Liver (tissue), 9 donors: Measurements from ENCODE around the gene HMX1. TPM values are rescaled to one million over a fixed set of nuclear protein-coding genes. Genes with fewer than 3 reads are reported as not detected.

Experiments used
- DNase-seq: peaks from one replicate; pipeline ENCODE4 v3.0.0-alpha.2; 2017; ENCODE audit warnings: low spot score
- H3K27ac ChIP-seq, 2 donors: one replicate each; pipeline ENCODE4 v1.7.0; 2013; ENCODE audit warnings: inconsistent platforms in 2 of 2, low read length in 2 of 2, control low read depth in 1 of 2, low read depth in 1 of 2, mild to moderate bottlenecking in 1 of 2
- H3K27me3 ChIP-seq, 4 donors: one replicate each; pipeline versions ENCODE4 v1.6.1 to v1.7.0; 2013; ENCODE audit warnings: low read length in 3 of 4, inconsistent platforms in 1 of 4, mild to moderate bottlenecking in 1 of 4, moderate library complexity in 1 of 4; ENCODE audit not compliant: control insufficient read depth in 4 of 4, insufficient read depth in 4 of 4
- H3K36me3 ChIP-seq, 4 donors: one replicate each; pipeline versions ENCODE4 v1.6.1 to v1.7.0; 2013; ENCODE audit warnings: low read length in 3 of 4, mild to moderate bottlenecking in 3 of 4, low read depth in 1 of 4, moderate library complexity in 1 of 4; ENCODE audit not compliant: control insufficient read depth in 4 of 4, insufficient read depth in 3 of 4
- H3K4me1 ChIP-seq, 4 donors: one replicate each; pipeline versions ENCODE4 v1.6.1 to v1.7.0; 2013; ENCODE audit warnings: low read length in 3 of 4, mild to moderate bottlenecking in 3 of 4, moderate library complexity in 1 of 4; ENCODE audit not compliant: control insufficient read depth in 4 of 4, insufficient read depth in 4 of 4
- H3K4me3 ChIP-seq, 3 donors: one replicate each; pipeline versions ENCODE4 v1.6.1 to v1.7.0; 2013; ENCODE audit warnings: low read length in 3 of 3, control low read depth in 1 of 3, low read depth in 1 of 3, mild to moderate bottlenecking in 1 of 3
- H3K9ac ChIP-seq, 2 donors: one replicate each; pipeline ENCODE4 v1.7.0; 2013; ENCODE audit warnings: low read length in 2 of 2, mild to moderate bottlenecking in 2 of 2, moderate library complexity in 2 of 2, control low read depth in 1 of 2, low read depth in 1 of 2
- H3K9me3 ChIP-seq, 4 donors: one replicate each; pipeline versions ENCODE4 v1.6.1 to v1.7.0; 2013; ENCODE audit warnings: low read length in 3 of 4; ENCODE audit not compliant: control insufficient read depth in 4 of 4
- EGR1 ChIP-seq, 2 donors: IDR thresholded peaks; 2 replicates each; pipeline ENCODE4 v1.6.1; 2016 to 2018; ENCODE audit warnings: antibody characterized with exemption in 2 of 2, low read depth in 2 of 2
- FOXA1 ChIP-seq: IDR thresholded peaks from 2 replicates; pipeline ENCODE4 v1.6.1; 2016; ENCODE audit warnings: antibody characterized with exemption
- GABPA ChIP-seq, 2 donors: IDR thresholded peaks in 1 of 2; conservative IDR thresholded peaks in 1 of 2; 2 replicates each; pipeline ENCODE4 v1.6.1; 2016; ENCODE audit warnings: antibody characterized with exemption in 2 of 2, mild to moderate bottlenecking in 1 of 2, moderate library complexity in 1 of 2
- HNF4G ChIP-seq: IDR thresholded peaks from 2 replicates; pipeline ENCODE4 v1.6.1; 2016; ENCODE audit warnings: antibody characterized with exemption
- JUND ChIP-seq, 2 donors: IDR thresholded peaks; 2 replicates each; pipeline ENCODE4 v1.6.1; 2016; ENCODE audit warnings: antibody characterized with exemption in 2 of 2
- MAX ChIP-seq: IDR thresholded peaks from 2 replicates; pipeline ENCODE4 v1.6.1; 2016; ENCODE audit warnings: antibody characterized with exemption
- RAD21 ChIP-seq, 2 donors: IDR thresholded peaks; 2 replicates each; pipeline ENCODE4 v1.6.1; 2016; ENCODE audit warnings: antibody characterized with exemption in 2 of 2, mild to moderate bottlenecking in 2 of 2
- REST ChIP-seq: IDR thresholded peaks from 2 replicates; pipeline ENCODE4 v1.6.1; 2016; ENCODE audit warnings: antibody characterized with exemption, mild to moderate bottlenecking
- SP1 ChIP-seq: IDR thresholded peaks from 2 replicates; pipeline ENCODE4 v1.6.1; 2018; ENCODE audit warnings: antibody characterized with exemption, mild to moderate bottlenecking
- TAF1 ChIP-seq: conservative IDR thresholded peaks from 2 replicates; pipeline ENCODE4 v1.6.1; 2016; ENCODE audit warnings: antibody characterized with exemption, mild to moderate bottlenecking
- ZBTB33 ChIP-seq: IDR thresholded peaks from 2 replicates; pipeline ENCODE4 v1.6.1; 2016; ENCODE audit warnings: antibody characterized with exemption
- WGBS: extraction: QIAGEN DNeasy Blood & Tissue Kit; methylation state at CpG from one replicate; pipeline ENCODE4 v1.1.7; 2013; 5-methylcytosine and 5-hydroxymethylcytosine counted together
- polyA plus RNA-seq, 2 donors: library from polyadenylated mRNA; stranded (reverse) in 1 of 2; unstranded in 1 of 2; fragments of 200-250 nt in 1 of 2; fragments of >200 nt in 1 of 2; fragmentation: Nextera tagmentation in 1 of 2; extraction: Ambion mirVana in 1 of 2; gene quantifications; one replicate each; pipeline versions ENCODE4 v1.2.1 to v1.2.3, GENCODE V29; 2013 to 2015
- total RNA-seq, 2 donors: library from RNA; depleted of rRNA; stranded (reverse); fragments of >200 nt; gene quantifications; one replicate each; pipeline ENCODE4 v1.2.3, GENCODE V29; 2014
- TF ChIP-seq, protein P1 (sequence below): IDR thresholded peaks from 2 replicates; pipeline ENCODE4 v1.6.1; 2016; ENCODE audit warnings: antibody characterized with exemption
- TF ChIP-seq, protein P2 (sequence below): fragments of 150-350 bp; IDR thresholded peaks from 2 replicates; pipeline ENCODE4 v1.5.1; 2017; ENCODE audit warnings: improper control_type of control experiment, low read depth, low read length; ENCODE audit not compliant: missing input control
- donor health status: healthy.
- donor health status: healthy.
- donor health status: healthy.
- donor health status: healthy.
- donor health status: healthy.

Gene HMX1
- total and polyA plus RNA-seq, 4 donors, result not detected

DNA sequence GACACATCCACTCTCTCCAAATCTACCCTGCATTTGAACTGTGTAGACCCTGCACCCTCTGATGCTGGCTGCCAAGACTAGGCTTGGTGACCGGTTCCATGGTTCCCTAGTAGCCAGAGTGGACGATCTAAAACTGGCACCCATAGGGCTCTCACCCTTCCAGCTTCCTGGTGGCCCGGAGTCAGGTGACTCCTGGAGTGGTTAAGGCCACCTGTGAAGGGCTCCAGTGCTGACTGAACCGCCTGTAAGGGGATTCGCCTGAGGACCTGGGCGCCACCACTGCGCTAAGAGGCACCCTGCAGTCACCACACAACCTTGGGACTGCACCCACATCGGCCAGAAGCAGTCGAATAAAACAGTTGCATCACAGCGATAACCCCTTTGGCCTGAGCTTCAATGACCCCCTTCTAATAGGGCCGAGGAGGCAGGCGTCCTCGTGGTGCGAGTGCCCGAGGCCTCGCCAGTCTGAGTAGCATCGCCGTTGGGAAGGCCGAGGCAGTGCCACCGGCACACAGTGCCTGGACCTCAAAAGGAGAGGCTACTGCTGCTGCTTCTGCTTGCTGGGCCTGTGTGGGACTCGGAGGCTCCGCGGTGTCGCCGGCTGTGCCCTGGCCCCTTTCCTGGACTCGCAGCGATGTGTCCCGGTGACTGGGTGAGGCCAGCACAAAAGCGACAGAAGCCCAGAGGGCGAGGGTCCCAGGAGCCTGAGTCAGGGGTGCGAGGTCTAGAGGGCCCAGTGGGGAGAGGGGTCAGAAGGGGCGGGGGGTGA is 6.5 kb downstream of the HMX1 start (continued):
- TF ChIP-seq ZBTB33 (no peak), GABPA (IDR thresholded peaks at IDR 0.05 in 1 of 2, conservative IDR thresholded peaks at IDR 0.05 in 1 of 2) (no peak), JUND (IDR thresholded peaks at IDR 0.05) (no peak), MAX (no peak)

DNA sequence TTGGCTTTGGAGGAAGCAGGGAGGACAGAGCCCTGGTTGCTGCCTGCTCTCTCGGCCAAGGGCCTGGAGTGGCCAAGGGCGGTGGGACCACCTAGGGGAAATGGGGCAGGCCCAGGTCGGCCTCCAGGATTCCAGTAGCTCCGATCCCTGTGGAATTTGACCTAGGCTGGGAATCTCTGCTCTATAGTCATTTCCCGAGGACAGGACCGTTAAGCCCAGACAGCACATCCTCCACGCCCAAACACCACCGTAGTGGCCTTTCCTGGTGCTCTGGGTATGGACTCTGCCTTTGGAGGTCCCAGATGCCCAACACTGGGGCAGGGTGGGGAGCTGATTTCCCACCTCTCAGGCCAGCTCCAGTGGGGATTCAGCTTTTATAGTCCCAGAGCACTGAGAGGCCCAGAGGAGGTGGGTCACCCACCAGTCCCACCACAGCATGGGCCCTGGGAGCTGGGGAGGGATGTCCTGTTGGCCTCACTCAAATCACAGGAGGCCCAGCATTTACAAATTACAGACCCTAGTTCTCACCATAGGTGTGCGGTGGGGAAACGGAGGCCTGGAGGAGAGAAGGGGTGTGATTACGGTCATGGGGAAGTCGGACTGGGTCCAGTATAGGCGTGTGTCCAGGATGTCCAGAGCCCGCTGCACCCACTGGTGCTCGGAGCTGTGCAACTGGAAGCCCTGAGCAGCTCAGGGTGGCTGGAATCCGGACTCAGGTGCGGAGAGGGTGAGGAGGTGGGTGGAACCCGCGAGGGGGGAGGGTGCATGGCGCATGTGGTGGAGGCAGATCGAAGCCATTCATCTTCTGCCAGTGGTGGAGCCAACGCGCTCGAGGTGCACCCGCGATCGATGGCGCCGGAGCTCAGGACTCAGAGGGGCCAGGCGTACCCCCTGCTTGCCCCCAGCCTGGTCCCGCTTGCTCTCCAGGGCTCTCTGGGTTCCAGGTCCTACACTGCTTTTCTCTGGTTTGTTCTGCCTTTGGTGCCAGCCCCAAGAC is 7.7 kb downstream of the HMX1 start:
- Histone ChIP-seq H3K27me3 (peaks cover 7 to 46% (median 18%) of the 10 kb centered on the region in 4 donors), H3K4me3 (no peak overlapping the region)

More for the DNA sequence above, 7.7 kb downstream of the HMX1 start:
- H3K9me3 ChIP-seq, result no peaks in the 10 kb centered on the region
- no peak for DNase-seq
- 13% methylated on average over 31 of the region's 31 CpGs for WGBS
- no peaks in the 10 kb centered on the region for H3K36me3 ChIP-seq
- TF ChIP-seq, protein P1, sequence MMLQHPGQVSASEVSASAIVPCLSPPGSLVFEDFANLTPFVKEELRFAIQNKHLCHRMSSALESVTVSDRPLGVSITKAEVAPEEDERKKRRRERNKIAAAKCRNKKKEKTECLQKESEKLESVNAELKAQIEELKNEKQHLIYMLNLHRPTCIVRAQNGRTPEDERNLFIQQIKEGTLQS, result no peak
- TF ChIP-seq, protein P2, sequence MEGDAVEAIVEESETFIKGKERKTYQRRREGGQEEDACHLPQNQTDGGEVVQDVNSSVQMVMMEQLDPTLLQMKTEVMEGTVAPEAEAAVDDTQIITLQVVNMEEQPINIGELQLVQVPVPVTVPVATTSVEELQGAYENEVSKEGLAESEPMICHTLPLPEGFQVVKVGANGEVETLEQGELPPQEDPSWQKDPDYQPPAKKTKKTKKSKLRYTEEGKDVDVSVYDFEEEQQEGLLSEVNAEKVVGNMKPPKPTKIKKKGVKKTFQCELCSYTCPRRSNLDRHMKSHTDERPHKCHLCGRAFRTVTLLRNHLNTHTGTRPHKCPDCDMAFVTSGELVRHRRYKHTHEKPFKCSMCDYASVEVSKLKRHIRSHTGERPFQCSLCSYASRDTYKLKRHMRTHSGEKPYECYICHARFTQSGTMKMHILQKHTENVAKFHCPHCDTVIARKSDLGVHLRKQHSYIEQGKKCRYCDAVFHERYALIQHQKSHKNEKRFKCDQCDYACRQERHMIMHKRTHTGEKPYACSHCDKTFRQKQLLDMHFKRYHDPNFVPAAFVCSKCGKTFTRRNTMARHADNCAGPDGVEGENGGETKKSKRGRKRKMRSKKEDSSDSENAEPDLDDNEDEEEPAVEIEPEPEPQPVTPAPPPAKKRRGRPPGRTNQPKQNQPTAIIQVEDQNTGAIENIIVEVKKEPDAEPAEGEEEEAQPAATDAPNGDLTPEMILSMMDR, result no peak
- TF ChIP-seq FOXA1, result no peak
- TF ChIP-seq RAD21 (IDR thresholded peaks at IDR 0.05), result no peak
- no peak for TF ChIP-seq REST
- TF ChIP-seq SP1, result no peak
- TF ChIP-seq TAF1, result no peak
- TF ChIP-seq EGR1 (IDR thresholded peaks at IDR 0.05; ENCODE audit: low read depth in 2 of 2), result no peak
- TF ChIP-seq JUND (IDR thresholded peaks at IDR 0.05), result no peak
- TF ChIP-seq ZBTB33, result no peak
- no peak for TF ChIP-seq HNF4G
- no peak overlapping the region for H3K9ac ChIP-seq
- no peak overlapping the region for H3K27ac ChIP-seq
- peaks cover 0 to 6% (median 1%) of the 10 kb centered on the region in 4 donors for H3K4me1 ChIP-seq
